Embryonic facial prominence (tissue), 1 donor: Measurements from ENCODE around the gene TEX52.
A peak's percentile ranks its signal among the peaks of the same experiment; 100 is the strongest.

Source experiments
- DNase-seq: peaks from one replicate; pipeline ENCODE4 v3.0.0-alpha.2; 2016; ENCODE audit errors: extremely low spot score

The TEX52 gene

DNA sequence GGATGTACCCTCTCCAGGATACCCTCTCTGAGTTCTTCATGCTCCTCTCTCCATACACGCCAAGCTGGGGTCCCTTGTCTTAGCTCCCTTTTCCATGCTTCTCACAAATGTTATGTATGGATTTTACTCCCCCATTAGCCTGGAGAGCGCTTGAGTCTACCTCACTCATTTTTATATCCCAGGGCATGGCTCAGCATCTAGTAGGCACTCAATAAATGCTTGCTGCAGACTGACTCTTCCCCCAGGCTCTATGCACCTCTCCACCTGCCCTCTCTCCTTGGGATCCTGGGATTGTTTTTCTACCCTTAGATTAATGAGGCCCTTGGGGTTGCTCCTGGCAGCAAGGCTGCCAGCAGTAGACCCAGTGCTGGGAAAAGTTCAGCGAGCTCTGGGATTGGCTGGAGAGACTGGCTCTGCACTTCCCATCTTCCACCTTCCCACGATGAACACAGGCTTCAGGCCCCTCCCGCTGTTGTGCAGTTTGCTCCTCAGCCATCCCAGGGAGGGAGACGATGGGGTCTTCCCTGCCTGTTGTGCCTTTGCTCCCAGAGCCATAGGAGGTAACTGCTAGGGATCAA is 24.2 kb downstream of the TEX52 start:
- no peak for DNase-seq

DNA sequence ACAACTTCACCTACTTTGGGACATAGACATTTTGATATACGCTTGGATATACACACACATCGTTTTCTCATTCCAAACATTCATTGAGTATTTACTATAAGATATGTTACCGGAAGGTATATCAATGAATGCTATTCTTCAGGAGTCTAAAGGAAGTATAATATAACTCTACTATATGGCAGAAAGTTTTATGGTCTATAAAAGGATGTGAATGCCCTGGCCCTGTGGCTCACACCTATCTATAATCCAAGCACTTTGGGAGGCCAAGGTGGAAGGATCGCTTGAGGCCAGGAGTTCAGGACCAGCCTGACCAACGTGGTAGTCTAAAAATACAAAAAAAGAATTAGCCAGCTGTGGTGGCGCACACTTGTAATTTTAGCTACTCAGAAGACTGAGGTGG is 27.6 kb downstream of the TEX52 start:
- no peak for DNase-seq

DNA sequence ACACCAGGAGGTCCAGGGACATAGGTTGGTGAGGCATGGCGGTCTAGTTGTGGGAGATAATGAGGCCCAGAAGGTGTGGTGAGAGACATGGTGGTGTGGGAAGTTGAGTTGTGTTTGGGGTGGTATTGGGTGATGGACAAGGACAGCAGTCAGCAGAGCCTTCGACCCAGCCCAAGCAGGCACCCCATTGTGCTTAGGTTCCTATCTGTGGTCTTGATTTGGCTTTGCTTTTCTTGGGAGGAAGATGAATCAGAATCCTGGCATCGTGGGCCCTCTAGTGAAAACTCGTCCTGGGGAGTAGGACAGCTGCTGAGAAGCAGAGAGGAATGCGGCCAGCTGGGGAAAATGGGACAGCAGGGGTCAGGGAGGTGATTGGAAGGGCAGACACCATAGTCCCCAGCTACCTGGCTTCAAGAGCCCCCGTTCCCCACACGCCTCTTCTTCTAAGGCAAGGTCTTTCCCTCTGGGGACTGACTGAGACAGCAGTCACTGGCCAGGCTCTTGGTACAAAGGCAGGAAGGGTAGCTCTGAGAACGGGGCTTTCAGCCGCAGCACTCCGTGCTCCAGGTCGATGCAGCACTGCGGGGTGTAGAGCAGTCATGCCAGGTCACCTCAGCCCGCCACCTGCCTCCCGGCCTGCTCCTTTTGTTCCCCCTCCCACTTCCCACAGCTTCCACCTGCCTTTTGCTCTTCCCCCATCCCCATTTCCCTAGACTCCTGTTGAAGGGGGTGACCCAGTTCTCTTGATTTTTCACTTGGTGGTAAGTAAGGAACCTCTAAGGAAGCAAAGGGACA is 29.9 kb downstream of the TEX52 start:
- DNase-seq: no peak

GRCh38 chr12:2826036-2826435 is 30.8 kb downstream of the TEX52 start:
- DNase-seq: no peak

GRCh38 chr12:2825132-2825531 is 31.7 kb downstream of the TEX52 start:
- no peak for DNase-seq

DNA sequence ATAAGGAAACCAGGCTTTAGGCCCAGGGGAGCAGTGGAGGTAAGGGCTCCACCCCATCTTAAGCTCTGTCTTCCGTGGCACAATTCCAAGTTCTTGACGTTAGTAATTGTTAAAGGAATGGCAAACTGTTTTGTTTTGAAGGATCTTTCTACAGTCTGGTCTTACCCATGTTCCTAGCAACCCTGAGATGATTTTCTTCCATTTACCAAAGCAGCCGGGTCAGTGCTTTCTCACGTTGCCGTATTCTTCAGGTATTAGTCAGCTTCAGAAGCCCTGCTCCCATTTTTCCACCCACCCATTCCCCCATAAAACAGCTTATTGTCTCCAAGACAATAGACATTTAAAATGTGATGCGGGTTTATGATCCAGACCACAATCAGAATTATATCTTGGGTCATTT is 32.3 kb downstream of the TEX52 start:
- DNase-seq: no peak

- no peak for DNase-seq
Measured at GRCh38 chr12:2823483-2823882, 33.4 kb downstream of the TEX52 start.

DNA sequence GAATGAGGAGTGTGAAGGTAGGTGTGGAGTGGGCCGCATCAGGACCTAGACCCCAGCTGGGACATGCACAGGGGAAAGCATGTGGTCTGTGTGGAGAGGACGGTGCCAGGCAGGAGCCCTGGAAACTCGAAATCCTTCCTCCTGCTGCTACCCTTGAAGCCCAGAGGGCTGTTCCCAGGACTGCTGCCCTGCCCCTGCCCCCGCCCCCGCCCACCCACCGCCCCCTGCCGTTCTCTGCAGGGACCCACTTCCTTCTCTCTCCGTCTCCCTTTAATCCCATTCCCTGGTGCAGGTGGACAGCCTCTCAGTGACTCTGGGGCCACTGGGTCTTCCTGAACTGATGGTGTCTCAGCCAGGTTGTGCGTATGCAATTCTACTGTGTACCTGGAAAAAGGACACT is 36.4 kb downstream of the TEX52 start:
- DNase-seq: no peak

- DNase-seq: no peak
Measured at GRCh38 chr12:2819810-2820209, 37.0 kb downstream of the TEX52 start.

DNA sequence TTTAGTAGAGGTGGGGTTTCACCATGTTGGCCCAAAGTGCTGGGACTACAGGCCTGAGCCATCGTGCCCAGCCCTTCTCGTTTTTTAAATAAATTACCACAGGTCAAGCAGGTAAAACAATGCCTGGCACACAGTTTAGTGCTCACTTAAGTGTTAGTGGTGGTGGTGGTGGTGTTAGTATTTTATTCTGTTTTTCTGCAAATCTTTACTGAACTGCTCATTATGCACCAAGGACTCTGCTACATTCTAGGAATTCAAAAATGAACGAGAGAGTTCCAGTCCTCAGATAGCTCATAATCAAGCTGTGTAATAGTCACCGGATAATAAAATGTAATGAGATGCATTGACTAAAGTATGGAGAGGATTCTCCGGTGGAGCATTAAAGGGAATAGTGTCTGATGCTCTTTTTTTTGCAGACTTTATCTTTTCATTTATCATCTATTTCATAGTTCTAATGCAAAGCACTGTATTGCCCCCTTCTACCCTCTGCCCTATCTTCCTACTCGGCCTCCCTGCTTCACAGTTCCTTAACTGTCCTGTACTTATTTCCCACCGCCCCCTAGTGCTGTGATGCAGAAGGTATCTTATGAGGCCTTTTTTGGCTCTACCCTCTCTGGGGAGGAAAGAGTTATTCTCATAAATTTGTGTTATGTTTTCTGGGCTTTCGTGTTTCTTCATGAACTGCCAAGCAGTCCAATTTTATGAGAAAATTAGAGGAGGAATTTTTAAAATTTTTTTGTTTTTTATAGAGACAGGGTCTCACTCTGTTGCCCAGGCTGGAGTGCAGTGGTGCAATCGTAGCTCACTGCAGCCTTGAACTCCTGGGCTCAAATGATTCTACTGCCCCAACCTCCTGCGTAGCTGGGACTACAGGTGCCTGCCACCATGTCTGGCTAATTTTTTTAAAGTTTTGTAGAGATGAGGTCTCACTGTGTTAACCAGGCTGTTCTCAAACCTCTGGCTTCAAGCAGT is 43.3 kb downstream of the TEX52 start:
- DNase-seq: peak; percentile 44

DNA sequence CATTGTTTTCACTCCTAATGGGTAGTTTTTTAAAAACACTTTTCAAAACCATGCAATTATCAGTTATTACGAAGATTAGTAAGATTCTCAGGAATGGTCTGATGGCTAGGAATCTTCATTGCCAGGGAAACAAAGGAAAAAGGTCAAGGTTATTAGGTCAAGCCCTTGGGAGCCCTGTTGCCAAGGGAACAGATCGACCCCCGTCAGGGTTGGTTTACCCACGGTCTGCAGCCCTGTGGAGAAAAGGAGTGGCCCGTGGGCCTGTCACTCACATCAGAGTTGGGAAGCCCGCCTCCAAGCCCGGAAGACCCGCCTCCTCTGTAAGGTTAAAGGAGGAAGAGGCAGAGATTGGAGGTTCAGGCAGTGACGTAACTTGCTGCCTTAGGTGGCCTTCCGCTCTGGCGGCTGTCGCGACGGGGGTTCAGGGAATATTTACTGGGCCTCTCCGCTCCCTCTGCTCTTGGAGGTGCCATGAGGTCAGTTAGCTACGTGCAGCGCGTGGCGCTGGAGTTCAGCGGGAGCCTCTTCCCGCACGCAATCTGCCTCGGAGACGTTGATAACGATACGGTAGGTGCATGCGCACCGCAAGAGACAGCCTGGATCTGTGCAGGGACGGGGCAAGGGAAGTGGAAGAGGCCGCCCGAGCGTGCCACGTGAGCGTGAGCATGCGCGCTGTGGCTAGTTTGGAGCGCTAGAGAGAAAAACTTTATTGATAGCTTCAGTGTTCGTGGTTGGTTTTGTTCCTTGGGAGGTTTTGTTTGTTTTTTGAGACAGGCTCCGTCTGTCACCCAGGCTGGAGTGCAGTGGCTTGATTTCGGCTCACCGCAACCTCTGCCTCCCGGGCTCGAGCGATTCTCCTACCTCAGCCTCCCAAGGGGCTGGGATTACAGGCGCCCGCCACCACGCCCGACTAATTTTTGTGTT is 44.3 kb downstream of the TEX52 start, which contains the start of gene ITFG2:
TSS of gene ITFG2 (plus strand) at position 379 of the 924 bp plus-strand sequence. CDS start at position 472, 93 bp downstream.
- peak; percentile 99 for DNase-seq

DNA sequence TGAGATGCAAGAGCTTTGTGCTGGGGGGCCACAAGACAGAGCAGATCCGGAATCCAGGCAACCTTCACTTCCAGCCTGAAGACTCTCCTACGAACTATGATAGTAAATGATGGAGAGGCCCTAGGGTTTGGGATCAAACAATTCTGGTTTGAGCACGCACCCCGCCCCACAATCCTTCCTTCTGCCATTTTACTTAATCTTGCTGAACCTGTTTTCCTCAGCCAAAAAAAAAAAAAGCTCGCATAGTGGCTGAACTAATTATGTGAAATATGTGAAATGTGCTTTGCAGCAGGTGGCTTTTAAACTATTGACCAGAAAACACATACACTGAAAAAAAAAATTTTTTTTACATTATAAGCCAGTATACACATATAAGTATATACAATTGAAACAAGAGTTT is 45.0 kb downstream of the TEX52 start:
- no peak for DNase-seq

DNA sequence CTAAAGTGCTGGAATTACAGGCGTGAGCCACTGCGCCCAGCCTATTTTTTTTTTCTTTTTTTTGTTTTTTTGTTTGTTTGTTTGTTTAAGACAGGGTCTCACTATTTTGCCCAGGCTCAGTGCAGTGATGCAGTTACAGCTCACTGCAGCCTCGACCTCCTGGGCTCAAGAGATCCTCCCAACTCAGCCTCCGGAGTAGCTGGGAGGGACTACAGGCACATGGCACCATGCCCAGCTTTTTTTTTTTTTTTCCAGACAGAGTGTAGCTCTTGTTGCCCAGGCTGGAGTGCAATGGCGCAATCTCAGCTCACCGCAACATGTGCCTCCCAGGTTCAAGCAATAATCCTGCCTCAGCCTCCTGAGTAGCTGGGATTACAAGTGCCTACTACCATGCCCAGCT is 50.1 kb downstream of the TEX52 start:
- DNase-seq: no peak

GRCh38 chr12:2805143-2805520 is 51.7 kb downstream of the TEX52 start:
- DNase-seq: no peak

DNA sequence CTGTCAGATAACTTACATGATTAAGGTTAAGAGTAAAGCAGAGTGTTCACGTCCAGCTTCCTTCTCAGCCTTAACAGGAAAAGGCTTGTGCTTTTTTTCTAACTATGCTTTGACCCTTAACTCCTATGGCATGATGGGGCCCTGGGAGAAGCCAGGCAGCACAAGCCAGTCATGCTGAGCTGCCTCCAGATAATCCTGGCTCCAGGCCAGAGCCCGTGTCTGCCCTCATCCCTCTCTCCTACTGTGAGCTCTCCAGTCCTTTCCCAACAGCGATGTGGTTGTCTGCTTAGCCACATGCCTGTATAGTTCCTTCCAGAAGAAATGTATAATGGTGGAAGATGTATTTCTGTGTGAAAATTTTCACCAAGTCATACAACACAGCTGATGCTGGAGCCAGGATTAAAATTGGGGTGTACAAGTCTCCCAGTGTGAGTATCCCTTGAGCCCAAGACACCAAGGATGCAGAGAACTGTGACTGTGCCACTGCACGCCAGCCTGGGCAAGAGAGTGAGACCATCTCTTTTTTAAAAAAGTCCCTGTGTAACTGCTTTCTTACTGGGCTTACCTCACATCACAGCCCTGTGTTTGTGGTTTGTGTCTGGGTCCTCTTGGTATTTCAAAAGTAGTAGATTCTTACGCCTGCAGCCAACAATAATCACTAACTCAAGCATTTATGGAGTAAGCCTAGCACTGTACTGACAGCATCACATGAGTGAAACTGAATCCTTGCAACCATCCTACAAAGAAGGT is 52.3 kb downstream of the TEX52 start:
- DNase-seq: no peak

GRCh38 chr12:2803635-2804392 is 53.0 kb downstream of the TEX52 start:
- no peak for DNase-seq

DNA sequence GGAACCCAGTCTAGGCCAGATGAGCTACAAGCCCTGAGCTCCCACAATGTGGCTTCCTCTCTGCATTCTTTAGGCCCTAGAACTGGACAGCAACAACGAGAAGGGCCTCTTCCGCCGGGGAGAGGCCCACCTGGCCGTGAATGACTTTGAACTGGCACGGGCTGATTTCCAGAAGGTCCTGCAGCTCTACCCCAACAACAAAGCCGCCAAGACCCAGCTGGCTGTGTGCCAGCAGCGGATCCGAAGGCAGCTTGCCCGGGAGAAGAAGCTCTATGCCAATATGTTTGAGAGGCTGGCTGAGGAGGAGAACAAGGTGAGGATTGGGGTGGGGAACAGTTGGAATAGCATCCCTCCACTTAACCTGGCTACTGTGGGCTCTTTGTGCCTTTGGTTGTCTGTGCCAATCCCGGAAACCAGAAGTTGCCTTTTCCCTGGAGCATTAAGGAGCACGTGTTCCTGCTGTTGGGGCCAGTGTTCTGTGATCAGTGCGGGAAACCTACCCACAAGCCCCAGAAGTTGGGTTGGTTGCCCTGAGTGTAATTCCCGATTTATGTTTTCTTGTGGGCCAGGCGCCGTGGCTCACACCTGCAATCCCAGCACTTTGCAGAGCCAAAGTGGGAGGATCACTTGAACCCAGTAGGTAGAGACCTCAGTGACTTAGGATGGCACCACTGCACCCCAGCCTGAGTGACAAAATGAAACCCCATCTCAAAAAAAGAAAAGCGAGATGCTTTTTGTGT is 55.6 kb downstream of the TEX52 start:
- no peak for DNase-seq

DNA sequence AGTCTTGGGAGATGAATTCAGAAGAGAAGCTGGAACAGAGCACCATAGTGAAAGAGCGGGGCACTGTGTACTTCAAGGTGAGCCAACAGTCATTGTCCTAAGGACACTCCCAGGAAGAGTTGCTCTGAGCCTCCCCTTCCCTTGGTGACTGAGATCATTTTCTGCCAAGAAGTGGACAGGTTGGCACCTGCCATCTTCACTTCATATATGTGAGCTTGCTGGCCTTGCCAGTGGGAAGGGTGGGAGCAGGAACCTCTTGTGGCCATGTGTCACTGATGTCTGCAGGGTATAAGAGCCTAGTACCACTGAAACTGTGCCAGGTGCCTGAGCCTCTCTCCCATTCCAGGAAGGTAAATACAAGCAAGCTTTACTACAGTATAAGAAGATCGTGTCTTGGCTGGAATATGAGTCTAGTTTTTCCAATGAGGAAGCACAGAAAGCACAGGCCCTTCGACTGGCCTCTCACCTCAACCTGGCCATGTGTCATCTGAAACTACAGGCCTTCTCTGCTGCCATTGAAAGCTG is 56.7 kb downstream of the TEX52 start:
- DNase-seq: no peak
